Prostate gland (tissue), 2 donors: ENCODE data around the gene ZER1. TPM values are rescaled to one million over a fixed set of nuclear protein-coding genes. Genes with fewer than 3 reads are reported as not detected.

Source experiments
- DNase-seq: peaks from one replicate; pipeline ENCODE4 v3.0.0-alpha.2; 2019; ENCODE audit warnings: low spot score
- H3K27ac ChIP-seq, 2 donors: fragments of 200-600 bp; sonication (generic); 2 replicates each; pipeline ENCODE4 v1.5.1; 2017 to 2019
- H3K27me3 ChIP-seq: fragments of 200-600 bp; sonication (generic); replicated peaks from 2 replicates; pipeline ENCODE4 v1.5.1; 2019; ENCODE audit not compliant: insufficient read depth
- H3K36me3 ChIP-seq, 2 donors: fragments of 200-600 bp; sonication (generic); 1 replicate in 1 of 2; 2 replicates in 1 of 2; pipeline versions ENCODE4 v1.5.1 to v1.8.1; 2017 to 2019
- H3K4me1 ChIP-seq: fragments of 200-600 bp; sonication (generic); replicated peaks from 2 replicates; pipeline ENCODE4 v1.5.1; 2019
- H3K4me3 ChIP-seq, 2 donors: fragments of 200-600 bp; sonication (generic); 2 replicates each; pipeline ENCODE4 v1.5.1; 2017 to 2019
- H3K9me3 ChIP-seq: fragments of 200-600 bp; sonication (generic); 2 replicates; pipeline ENCODE4 v1.5.1; 2017
- POLR2A ChIP-seq: fragments of 450-650 bp; IDR thresholded peaks from one replicate; pipeline ENCODE4 v1.6.1; 2016; ENCODE audit warnings: antibody characterized with exemption, mild to moderate bottlenecking
- POLR2AphosphoS5 ChIP-seq: sonication (generic); formaldehyde crosslinking; IDR thresholded peaks from one replicate; pipeline ENCODE4 v1.6.1; 2017; ENCODE audit warnings: antibody characterized with exemption
- WGBS: methylation state at CpG from one replicate; pipeline ENCODE4 v1.1.5; 2018; 5-methylcytosine and 5-hydroxymethylcytosine counted together
- intact Hi-C: fragments of 100-400 bp; cut with DNase I; formaldehyde crosslinking; loops from one replicate; pipeline ENCODE4 v1.14.2; 2022
- total RNA-seq, 2 donors: library from RNA; depleted of rRNA; stranded (reverse); fragments of >200 nt; gene quantifications; one replicate each; pipeline ENCODE4 v1.1.0, GENCODE V29; 2016
- TF ChIP-seq, protein P1 (sequence below), 4 experiments: fragments of 200-600 bp in 2 of 4; fragments of 450-650 bp in 2 of 4; sonication (generic) in 2 of 4; IDR thresholded peaks; 1 replicate in 3 of 4; 2 replicates in 1 of 4; pipeline ENCODE4 v1.5.1; 2016 to 2019; ENCODE audit warnings: antibody characterized with exemption in 4 of 4, mild to moderate bottlenecking in 2 of 4, moderate library complexity in 2 of 4

The ZER1 gene
- total RNA-seq, 2 donors from 2014 or later, result 86.6 to 122 TPM

GRCh38 chr9:128790536-128790935, 18.8 kb upstream of the ZER1 start:
- WGBS, result 96% methylated on average over 4 of the region's 4 CpGs

DNA sequence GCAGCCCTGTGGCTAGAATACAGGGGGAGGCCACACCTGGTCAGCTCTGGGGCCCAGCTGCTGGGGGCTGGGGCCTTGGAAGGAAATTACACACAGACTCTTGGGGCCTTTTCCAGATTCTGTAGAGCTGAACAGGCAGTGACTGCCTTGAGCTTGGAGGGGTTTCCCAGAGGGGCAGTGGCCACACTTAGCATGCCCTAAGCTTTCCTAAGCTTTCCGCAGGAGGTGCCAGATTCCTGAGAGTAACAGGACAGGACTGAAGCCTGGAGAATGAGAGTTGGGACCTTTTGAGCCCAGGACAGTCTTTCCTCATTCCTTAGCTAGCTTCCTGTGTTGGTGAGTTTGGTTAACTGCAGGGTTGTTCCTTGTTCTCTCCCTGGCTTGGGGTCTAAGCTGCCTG, 16.7 kb upstream of the ZER1 start:
- TF ChIP-seq POLR2A, result no peak
- TF ChIP-seq, protein P1, sequence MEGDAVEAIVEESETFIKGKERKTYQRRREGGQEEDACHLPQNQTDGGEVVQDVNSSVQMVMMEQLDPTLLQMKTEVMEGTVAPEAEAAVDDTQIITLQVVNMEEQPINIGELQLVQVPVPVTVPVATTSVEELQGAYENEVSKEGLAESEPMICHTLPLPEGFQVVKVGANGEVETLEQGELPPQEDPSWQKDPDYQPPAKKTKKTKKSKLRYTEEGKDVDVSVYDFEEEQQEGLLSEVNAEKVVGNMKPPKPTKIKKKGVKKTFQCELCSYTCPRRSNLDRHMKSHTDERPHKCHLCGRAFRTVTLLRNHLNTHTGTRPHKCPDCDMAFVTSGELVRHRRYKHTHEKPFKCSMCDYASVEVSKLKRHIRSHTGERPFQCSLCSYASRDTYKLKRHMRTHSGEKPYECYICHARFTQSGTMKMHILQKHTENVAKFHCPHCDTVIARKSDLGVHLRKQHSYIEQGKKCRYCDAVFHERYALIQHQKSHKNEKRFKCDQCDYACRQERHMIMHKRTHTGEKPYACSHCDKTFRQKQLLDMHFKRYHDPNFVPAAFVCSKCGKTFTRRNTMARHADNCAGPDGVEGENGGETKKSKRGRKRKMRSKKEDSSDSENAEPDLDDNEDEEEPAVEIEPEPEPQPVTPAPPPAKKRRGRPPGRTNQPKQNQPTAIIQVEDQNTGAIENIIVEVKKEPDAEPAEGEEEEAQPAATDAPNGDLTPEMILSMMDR (IDR thresholded peaks at IDR 0.05), result no peak
- no peak for TF ChIP-seq POLR2AphosphoS5
- Histone ChIP-seq H3K27ac (no peak overlapping the region), H3K9me3 (no peaks in the 10 kb centered on the region), H3K4me3 (peak overlapping the region in 1 of 2 donors; percentile 96), H3K4me1 (peaks cover 7% of the 10 kb centered on the region), H3K27me3 (no peaks in the 10 kb centered on the region), H3K36me3 (peaks cover 4 to 14% of the 10 kb centered on the region in 2 donors)
- intact Hi-C loops, result no loop called here
- WGBS, result 87% methylated on average over 1 of the region's 1 CpG
- DNase-seq, result no peak

More at GRCh38 chr9:128790536-128790935, 18.8 kb upstream of the ZER1 start:
- Histone ChIP-seq H3K4me1 (peaks cover 7% of the 10 kb centered on the region), H3K36me3 (peaks cover 4 to 14% of the 10 kb centered on the region in 2 donors), H3K27me3 (no peaks in the 10 kb centered on the region), H3K4me3 (no peak overlapping the region), H3K9me3 (no peaks in the 10 kb centered on the region), H3K27ac (no peak overlapping the region)
- DNase-seq, result no peak
- intact Hi-C loops, result no loop called here
- TF ChIP-seq POLR2A (no peak), POLR2AphosphoS5 (no peak)
- TF ChIP-seq, protein P1 (IDR thresholded peaks at IDR 0.05), result no peak

- peak; percentile 17 for DNase-seq
- intact Hi-C loops, result loop anchor here (2.0 kb wide), 1 partner anchor 17 kb away; the partner anchor contains the start of gene ZER1
- no peak for TF ChIP-seq POLR2AphosphoS5
- TF ChIP-seq POLR2A, result no peak
- TF ChIP-seq, protein P1 (IDR thresholded peaks at IDR 0.05), result no peak
- Histone ChIP-seq H3K4me3 (peak overlapping the region; percentile 95 to 96), H3K27me3 (no peaks in the 10 kb centered on the region), H3K4me1 (peaks cover 7% of the 10 kb centered on the region), H3K9me3 (no peaks in the 10 kb centered on the region), H3K36me3 (peaks cover 4 to 13% of the 10 kb centered on the region in 2 donors), H3K27ac (peak overlapping the region; percentile 89 to 92)
- WGBS, result under 1% methylated on average over 7 of the region's 7 CpGs
These were observed 15.9 kb upstream of the ZER1 start for GRCh38 chr9:128787659-128788058.

- Histone ChIP-seq H3K36me3 (peaks cover under 1 to 6% of the 10 kb centered on the region in 2 donors), H3K4me3 (peak within 1 kb of the TSS; percentile 95 to 96), H3K27ac (peak within 1 kb of the TSS; percentile 89 to 92), H3K9me3 (no peaks in the 10 kb centered on the region), H3K27me3 (no peaks in the 10 kb centered on the region), H3K4me1 (peaks cover 7% of the 10 kb centered on the region)
- intact Hi-C loops, result loop anchor here (2.0 kb wide), 1 partner anchor 16 kb away; the partner anchor contains the start of gene ZER1
- WGBS, result 4% methylated on average over 62 of the region's 64 CpGs
- peak; percentile 85 for DNase-seq
- TF ChIP-seq POLR2A, result peak; percentile 39
- TF ChIP-seq POLR2AphosphoS5, result peak; percentile 85
- TF ChIP-seq, protein P1 (IDR thresholded peaks at IDR 0.05), result peak in 2 of 4 experiments; percentile 9 to 16
These were observed 15.2 kb upstream of the ZER1 start, which contains the start of gene TBC1D13 for GRCh38 chr9:128786681-128787601. TBC1D13 (plus strand) TSS chr9:128787253; CDS start chr9:128787354, 101 bp downstream.
